HEK293 (cell line): ENCODE measurements around the gene PUDP.

Experiments used
- CTCF ChIA-PET: fragments of 350-600 bp; formaldehyde crosslinking; extraction: SDS; loops from one replicate; lab custom pipeline; 2021; ENCODE audit warnings: antibody characterized with exemption; lab: Yijun Ruan, JAX
- POLR2A ChIA-PET: fragments of 300-600 bp; formaldehyde crosslinking; extraction: SDS; loops from one replicate; lab custom pipeline; 2020; ENCODE audit warnings: antibody characterized with exemption, inconsistent platforms; lab: Yijun Ruan, JAX
- H3K27ac ChIP-seq: fragments of 200-500 bp; sonication (Bioruptor generic); 2 replicates; pipeline ENCODE4 v1.5.1; 2014; ENCODE audit warnings: low read depth, low read length, control low read depth, inconsistent platforms; ENCODE audit errors: extremely low read depth
- H3K36me3 ChIP-seq, 2 experiments: fragments of 200-500 bp in 1 of 2; sonication (Bioruptor generic) in 1 of 2; 1 replicate in 1 of 2; 2 replicates in 1 of 2; pipeline ENCODE4 v1.5.1; 2014 to 2017; ENCODE audit warnings: inconsistent platforms in 2 of 2, low read length in 2 of 2; ENCODE audit not compliant: control insufficient read depth in 2 of 2, insufficient read depth in 1 of 2
- H3K4me1 ChIP-seq: fragments of 200-500 bp; sonication (Bioruptor generic); 2 replicates; pipeline ENCODE4 v1.5.1; 2014; ENCODE audit warnings: mild to moderate bottlenecking, low read length, inconsistent platforms; ENCODE audit not compliant: control insufficient read depth, insufficient read depth
- H3K4me3 ChIP-seq: 2 replicates; pipeline ENCODE4 v1.5.1; 2011; ENCODE audit warnings: low read depth, mild to moderate bottlenecking, control low read depth, low read length, moderate library complexity
- H3K9me3 ChIP-seq: fragments of 200-500 bp; sonication (Bioruptor generic); 2 replicates; pipeline ENCODE4 v1.5.1; 2014; ENCODE audit warnings: low read depth, low read length, inconsistent platforms; ENCODE audit not compliant: control insufficient read depth, insufficient read depth
- BCL11A ChIP-seq: fragments of 450-650 bp; formaldehyde crosslinking; IDR thresholded peaks from 2 replicates; pipeline ENCODE4 v1.5.1; 2016; ENCODE audit warnings: low read depth, missing biosample characterization, missing genetic modification characterization
- PATZ1 ChIP-seq: fragments of 450-650 bp; formaldehyde crosslinking; IDR thresholded peaks from 2 replicates; pipeline ENCODE4 v1.5.1; 2016; ENCODE audit warnings: missing biosample characterization, missing genetic modification characterization
- PRDM1 ChIP-seq: fragments of 450-650 bp; formaldehyde crosslinking; IDR thresholded peaks from 2 replicates; pipeline ENCODE4; 2016; ENCODE audit warnings: missing biosample characterization, missing genetic modification characterization
- TCF7L2 ChIP-seq: IDR thresholded peaks from 2 replicates; pipeline ENCODE4 v1.6.1; 2011; ENCODE audit warnings: low read depth, mild to moderate bottlenecking, inconsistent platforms, low read length, moderate library complexity, borderline replicate concordance
- TRIM28 ChIP-seq: IDR thresholded peaks from 2 replicates; pipeline ENCODE4 v1.6.1; 2011; ENCODE audit warnings: low read length, control low read depth, borderline replicate concordance
- YY2 ChIP-seq: fragments of 450-650 bp; formaldehyde crosslinking; IDR thresholded peaks from 2 replicates; pipeline ENCODE4 v1.5.1; 2016; ENCODE audit warnings: missing biosample characterization, missing genetic modification characterization
- ZBTB1 ChIP-seq: fragments of 450-650 bp; formaldehyde crosslinking; IDR thresholded peaks from 2 replicates; pipeline ENCODE4 v1.5.1; 2016; ENCODE audit warnings: missing biosample characterization, missing genetic modification characterization
- ZNF132 ChIP-seq: fragments of 450-650 bp; formaldehyde crosslinking; IDR thresholded peaks from 2 replicates; pipeline ENCODE4 v1.5.1; 2017; ENCODE audit warnings: missing biosample characterization, missing genetic modification characterization, borderline replicate concordance
- ZNF184 ChIP-seq: fragments of 450-650 bp; IDR thresholded peaks from 2 replicates; pipeline ENCODE4 v1.5.1; 2018; ENCODE audit warnings: missing biosample characterization, mild to moderate bottlenecking, missing genetic modification characterization
- ZNF239 ChIP-seq: fragments of 450-650 bp; formaldehyde crosslinking; IDR thresholded peaks from 2 replicates; pipeline ENCODE4 v1.5.1; 2016; ENCODE audit warnings: missing biosample characterization, missing genetic modification characterization
- ZNF248 ChIP-seq: fragments of 450-650 bp; formaldehyde crosslinking; IDR thresholded peaks from 2 replicates; pipeline ENCODE4 v1.5.1; 2017; ENCODE audit warnings: missing biosample characterization, missing genetic modification characterization
- ZNF341 ChIP-seq: fragments of 450-650 bp; formaldehyde crosslinking; IDR thresholded peaks from 2 replicates; pipeline ENCODE4; 2016; ENCODE audit warnings: low read depth, missing biosample characterization, missing genetic modification characterization
- ZNF501 ChIP-seq: fragments of 450-650 bp; formaldehyde crosslinking; IDR thresholded peaks from 2 replicates; pipeline ENCODE4 v1.5.1; 2016; ENCODE audit warnings: missing biosample characterization, missing genetic modification characterization
- ZNF518A ChIP-seq: fragments of 450-650 bp; formaldehyde crosslinking; conservative IDR thresholded peaks from 2 replicates; pipeline ENCODE4 v1.5.1; 2016; ENCODE audit warnings: low read depth, missing biosample characterization, missing genetic modification characterization
- ZNF621 ChIP-seq: fragments of 450-650 bp; formaldehyde crosslinking; IDR thresholded peaks from 2 replicates; pipeline ENCODE4 v1.5.1; 2017; ENCODE audit warnings: missing biosample characterization, missing genetic modification characterization
- ZNF664 ChIP-seq: fragments of 450-650 bp; formaldehyde crosslinking; IDR thresholded peaks from 2 replicates; pipeline ENCODE4 v1.5.1; 2016; ENCODE audit warnings: missing biosample characterization, missing genetic modification characterization
- ZNF768 ChIP-seq: fragments of 450-650 bp; formaldehyde crosslinking; IDR thresholded peaks from 2 replicates; pipeline ENCODE4 v1.5.1; 2018; ENCODE audit warnings: missing biosample characterization, mild to moderate bottlenecking, missing genetic modification characterization
- ZSCAN23 ChIP-seq: fragments of 450-650 bp; formaldehyde crosslinking; IDR thresholded peaks from 2 replicates; pipeline ENCODE4 v1.5.1; 2016; ENCODE audit warnings: missing biosample characterization, missing genetic modification characterization
- TF ChIP-seq, protein P1 (sequence below): fragments of 450-650 bp; formaldehyde crosslinking; IDR thresholded peaks from 2 replicates; pipeline ENCODE4 v1.5.1; 2016; ENCODE audit warnings: missing biosample characterization, missing genetic modification characterization, borderline replicate concordance
- TF ChIP-seq, protein P2 (sequence below): fragments of 450-650 bp; formaldehyde crosslinking; IDR thresholded peaks from 2 replicates; pipeline ENCODE4 v1.5.1; 2016; ENCODE audit warnings: missing biosample characterization, missing genetic modification characterization

PUDP gene

DNA sequence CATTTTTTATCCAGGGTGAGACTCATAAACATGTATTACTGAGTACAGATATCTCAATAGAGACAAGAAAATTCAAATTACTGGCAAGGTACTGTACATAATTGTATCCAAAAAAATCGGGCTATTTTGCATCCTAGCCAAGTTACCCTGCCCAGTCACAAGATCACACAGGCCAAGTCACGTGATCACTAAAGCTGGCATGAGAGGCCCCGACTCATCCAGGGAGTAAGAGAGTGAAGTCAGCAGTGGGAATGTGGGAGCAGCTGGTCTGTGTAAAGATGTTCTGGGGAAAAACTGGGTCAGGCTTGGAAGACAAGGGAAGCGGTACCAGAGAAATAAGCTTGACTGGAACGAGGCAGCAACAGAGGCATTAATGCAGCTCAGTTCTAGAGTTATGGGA is 119.7 kb downstream of the PUDP start:
- ChIA-PET POLR2A (no interaction called here), CTCF (no interaction called here)
- H3K36me3 ChIP-seq = no peaks in the 10 kb centered on the region
- no peaks in the 10 kb centered on the region for H3K4me1 ChIP-seq
- no peak overlapping the region for H3K27ac ChIP-seq
- H3K9me3 ChIP-seq = no peaks in the 10 kb centered on the region
- H3K4me3 ChIP-seq = no peak overlapping the region
- TF ChIP-seq ZNF248 (no peak), ZNF132 (tag by site-specific recombination) (no peak), ZNF664 (tag by site-specific recombination) (no peak), PATZ1 (tag by site-specific recombination) (no peak), ZNF768 (tag by site-specific recombination) (no peak), ZNF621 (tag by site-specific recombination) (no peak), TCF7L2 (no peak), ZNF184 (tag by site-specific recombination) (no peak), ZNF239 (tag by site-specific recombination) (no peak), ZSCAN23 (tag by site-specific recombination) (no peak), ZNF518A (tag by site-specific recombination) (no peak), YY2 (tag by site-specific recombination) (no peak), ZBTB1 (tag by site-specific recombination) (no peak), PRDM1 (tag by site-specific recombination) (no peak), TRIM28 (no peak), ZNF341 (tag by site-specific recombination) (no peak), BCL11A (no peak), ZNF501 (no peak)
- TF ChIP-seq, protein P1, sequence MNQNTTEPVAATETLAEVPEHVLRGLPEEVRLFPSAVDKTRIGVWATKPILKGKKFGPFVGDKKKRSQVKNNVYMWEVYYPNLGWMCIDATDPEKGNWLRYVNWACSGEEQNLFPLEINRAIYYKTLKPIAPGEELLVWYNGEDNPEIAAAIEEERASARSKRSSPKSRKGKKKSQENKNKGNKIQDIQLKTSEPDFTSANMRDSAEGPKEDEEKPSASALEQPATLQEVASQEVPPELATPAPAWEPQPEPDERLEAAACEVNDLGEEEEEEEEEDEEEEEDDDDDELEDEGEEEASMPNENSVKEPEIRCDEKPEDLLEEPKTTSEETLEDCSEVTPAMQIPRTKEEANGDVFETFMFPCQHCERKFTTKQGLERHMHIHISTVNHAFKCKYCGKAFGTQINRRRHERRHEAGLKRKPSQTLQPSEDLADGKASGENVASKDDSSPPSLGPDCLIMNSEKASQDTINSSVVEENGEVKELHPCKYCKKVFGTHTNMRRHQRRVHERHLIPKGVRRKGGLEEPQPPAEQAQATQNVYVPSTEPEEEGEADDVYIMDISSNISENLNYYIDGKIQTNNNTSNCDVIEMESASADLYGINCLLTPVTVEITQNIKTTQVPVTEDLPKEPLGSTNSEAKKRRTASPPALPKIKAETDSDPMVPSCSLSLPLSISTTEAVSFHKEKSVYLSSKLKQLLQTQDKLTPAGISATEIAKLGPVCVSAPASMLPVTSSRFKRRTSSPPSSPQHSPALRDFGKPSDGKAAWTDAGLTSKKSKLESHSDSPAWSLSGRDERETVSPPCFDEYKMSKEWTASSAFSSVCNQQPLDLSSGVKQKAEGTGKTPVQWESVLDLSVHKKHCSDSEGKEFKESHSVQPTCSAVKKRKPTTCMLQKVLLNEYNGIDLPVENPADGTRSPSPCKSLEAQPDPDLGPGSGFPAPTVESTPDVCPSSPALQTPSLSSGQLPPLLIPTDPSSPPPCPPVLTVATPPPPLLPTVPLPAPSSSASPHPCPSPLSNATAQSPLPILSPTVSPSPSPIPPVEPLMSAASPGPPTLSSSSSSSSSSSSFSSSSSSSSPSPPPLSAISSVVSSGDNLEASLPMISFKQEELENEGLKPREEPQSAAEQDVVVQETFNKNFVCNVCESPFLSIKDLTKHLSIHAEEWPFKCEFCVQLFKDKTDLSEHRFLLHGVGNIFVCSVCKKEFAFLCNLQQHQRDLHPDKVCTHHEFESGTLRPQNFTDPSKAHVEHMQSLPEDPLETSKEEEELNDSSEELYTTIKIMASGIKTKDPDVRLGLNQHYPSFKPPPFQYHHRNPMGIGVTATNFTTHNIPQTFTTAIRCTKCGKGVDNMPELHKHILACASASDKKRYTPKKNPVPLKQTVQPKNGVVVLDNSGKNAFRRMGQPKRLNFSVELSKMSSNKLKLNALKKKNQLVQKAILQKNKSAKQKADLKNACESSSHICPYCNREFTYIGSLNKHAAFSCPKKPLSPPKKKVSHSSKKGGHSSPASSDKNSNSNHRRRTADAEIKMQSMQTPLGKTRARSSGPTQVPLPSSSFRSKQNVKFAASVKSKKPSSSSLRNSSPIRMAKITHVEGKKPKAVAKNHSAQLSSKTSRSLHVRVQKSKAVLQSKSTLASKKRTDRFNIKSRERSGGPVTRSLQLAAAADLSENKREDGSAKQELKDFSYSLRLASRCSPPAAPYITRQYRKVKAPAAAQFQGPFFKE = no peak
- TF ChIP-seq, protein P2, sequence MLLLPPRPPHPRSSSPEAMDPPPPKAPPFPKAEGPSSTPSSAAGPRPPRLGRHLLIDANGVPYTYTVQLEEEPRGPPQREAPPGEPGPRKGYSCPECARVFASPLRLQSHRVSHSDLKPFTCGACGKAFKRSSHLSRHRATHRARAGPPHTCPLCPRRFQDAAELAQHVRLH = no peak
